Measurements from ENCODE around the gene IKZF1.

Gene IKZF1

DNA sequence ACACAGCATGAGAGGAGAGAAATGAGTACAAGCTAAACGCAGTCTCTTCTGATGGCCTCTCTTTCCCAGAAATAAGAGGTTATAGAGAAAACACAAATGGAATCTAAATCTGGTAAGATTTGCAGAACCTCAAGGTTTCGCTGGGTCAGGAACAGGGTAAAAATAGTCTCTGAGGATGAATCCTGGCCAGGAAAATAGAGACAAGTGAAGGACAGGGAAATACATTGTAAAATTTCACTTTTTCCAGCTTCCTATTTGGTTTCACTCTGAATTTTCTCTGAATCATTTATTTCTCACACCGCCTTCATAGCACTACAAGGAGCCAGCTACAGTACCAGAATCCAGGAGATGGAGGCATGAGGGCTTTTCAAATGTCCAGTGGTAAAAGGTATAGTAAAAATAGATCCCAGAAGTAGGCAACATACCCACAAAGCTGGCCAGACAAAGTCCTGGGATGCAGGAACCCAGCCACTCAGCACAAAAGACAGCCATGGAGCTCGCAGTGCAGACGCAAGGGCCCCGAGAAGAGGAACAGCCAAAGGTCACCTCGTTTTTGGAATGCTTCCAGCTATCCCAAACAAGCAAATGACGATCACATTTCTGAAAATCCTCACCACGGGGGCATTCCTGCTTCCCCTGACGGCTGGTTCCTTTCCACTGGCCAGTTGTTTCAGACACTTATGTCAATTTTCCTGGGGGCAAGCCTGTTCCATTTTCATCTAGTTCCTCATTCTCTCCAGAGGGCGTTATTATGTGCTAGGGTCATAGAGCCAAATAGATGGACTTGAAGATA, 21.5 kb upstream of the IKZF1 start:
- no peaks in the 10 kb centered on the region for H3K9me3 ChIP-seq (ENCODE audit: control insufficient read depth, insufficient read depth, low read length)
- no peak overlapping the region for H3K4me3 ChIP-seq (ENCODE audit: low read length)
- no peaks in the 10 kb centered on the region; the same call in 1 of the 2 replicates for H3K4me1 ChIP-seq (ENCODE audit: control insufficient read depth, insufficient read depth, low read length)
- no peak overlapping the region for H3K27ac ChIP-seq (ENCODE audit: low read length)
- H3K36me3 ChIP-seq (ENCODE audit: control insufficient read depth, insufficient read depth, low read length): no peaks in the 10 kb centered on the region
- no CpG with 5 or more reads among the region's 11 CpGs for WGBS (ENCODE audit: insufficient coverage, insufficient read length)
- H3K27me3 ChIP-seq (ENCODE audit: control insufficient read depth, insufficient read depth, low read length): no peaks in the 10 kb centered on the region
- no peak for DNase-seq (ENCODE audit: low read depth, low spot score)

DNA sequence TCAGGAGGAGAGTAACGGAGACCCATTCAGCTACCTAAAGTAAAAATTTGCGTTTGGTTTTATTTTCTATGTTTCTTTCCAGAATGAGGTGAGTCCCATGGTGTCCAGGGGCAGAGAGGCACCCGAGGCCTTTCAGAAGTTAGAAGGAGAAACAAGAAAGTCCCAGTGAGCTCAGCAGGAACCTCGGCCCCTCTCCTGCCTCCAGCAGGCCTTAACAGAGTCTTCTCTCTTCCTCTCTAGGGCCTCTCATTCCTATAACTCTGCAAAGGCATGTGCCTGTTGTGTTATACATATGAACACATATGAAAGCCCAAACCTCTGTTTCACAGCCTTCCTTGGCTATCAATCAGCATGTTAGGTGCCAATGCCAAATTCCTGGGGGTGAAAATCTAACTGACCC, 20.8 kb upstream of the IKZF1 start:
- H3K27me3 ChIP-seq (ENCODE audit: control insufficient read depth, insufficient read depth, low read length): no peaks in the 10 kb centered on the region
- no peak overlapping the region for H3K4me3 ChIP-seq (ENCODE audit: low read length)
- no peak overlapping the region for H3K27ac ChIP-seq (ENCODE audit: low read length)
- H3K9me3 ChIP-seq (ENCODE audit: control insufficient read depth, insufficient read depth, low read length): no peaks in the 10 kb centered on the region
- no peaks in the 10 kb centered on the region; the same call in 1 of the 2 replicates for H3K4me1 ChIP-seq (ENCODE audit: control insufficient read depth, insufficient read depth, low read length)
- no peaks in the 10 kb centered on the region for H3K36me3 ChIP-seq (ENCODE audit: control insufficient read depth, insufficient read depth, low read length)
- no peak for DNase-seq (ENCODE audit: low read depth, low spot score)
- WGBS (ENCODE audit: insufficient coverage, insufficient read length): no CpG with 5 or more reads among the region's 4 CpGs

DNA sequence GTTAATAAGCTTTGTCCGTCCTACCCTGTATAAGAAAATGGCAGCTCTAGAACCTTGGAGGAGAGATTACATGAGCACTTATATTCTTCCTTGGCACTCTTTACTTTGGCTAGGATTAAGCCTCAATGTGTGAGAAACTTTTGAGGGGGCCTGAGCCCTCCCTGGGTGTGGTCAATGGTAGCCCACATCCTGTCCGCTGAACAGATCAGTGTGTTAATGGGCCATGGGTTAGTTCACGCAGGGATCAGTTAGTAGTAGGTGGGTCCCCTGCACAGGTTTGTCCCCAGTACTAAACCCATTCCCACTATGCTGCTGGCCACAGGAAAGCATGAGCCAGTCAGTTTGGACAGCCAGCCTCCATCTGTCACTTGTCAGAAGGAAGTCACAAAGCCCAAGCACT, 20.2 kb upstream of the IKZF1 start:
- WGBS (ENCODE audit: insufficient coverage, insufficient read length): no CpG with 5 or more reads among the region's 3 CpGs
- H3K27ac ChIP-seq (ENCODE audit: low read length): no peak overlapping the region
- no peaks in the 10 kb centered on the region; the same call in 1 of the 2 replicates for H3K4me1 ChIP-seq (ENCODE audit: control insufficient read depth, insufficient read depth, low read length)
- H3K36me3 ChIP-seq (ENCODE audit: control insufficient read depth, insufficient read depth, low read length): no peaks in the 10 kb centered on the region
- H3K4me3 ChIP-seq (ENCODE audit: low read length): no peak overlapping the region
- no peaks in the 10 kb centered on the region for H3K9me3 ChIP-seq (ENCODE audit: control insufficient read depth, insufficient read depth, low read length)
- no peaks in the 10 kb centered on the region for H3K27me3 ChIP-seq (ENCODE audit: control insufficient read depth, insufficient read depth, low read length)
- no peak for DNase-seq (ENCODE audit: low read depth, low spot score)

DNA sequence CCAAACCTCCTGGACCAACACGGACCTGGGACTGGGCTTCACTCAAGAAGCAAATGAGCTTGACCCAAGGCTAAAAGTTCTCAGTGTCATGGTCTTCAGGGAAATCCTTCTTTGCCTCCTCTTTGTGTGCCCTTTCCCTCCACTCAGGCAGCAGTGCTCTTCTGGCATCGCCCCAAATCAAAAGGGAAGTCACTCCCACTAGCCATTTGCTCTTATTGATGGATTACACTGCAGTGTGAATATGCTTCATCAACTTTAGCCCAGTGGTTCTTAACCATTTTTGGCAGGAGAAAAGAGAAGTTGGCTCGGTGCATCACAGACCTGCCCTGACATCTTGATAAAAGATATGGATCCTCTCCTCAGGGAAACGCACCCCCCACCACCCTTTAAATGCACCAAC, 19.2 kb upstream of the IKZF1 start:
- Histone ChIP-seq H3K27me3 (ENCODE audit: control insufficient read depth, insufficient read depth, low read length) (no peaks in the 10 kb centered on the region), H3K4me3 (ENCODE audit: low read length) (no peak overlapping the region), H3K27ac (ENCODE audit: low read length) (no peak overlapping the region), H3K9me3 (ENCODE audit: control insufficient read depth, insufficient read depth, low read length) (no peaks in the 10 kb centered on the region), H3K4me1 (ENCODE audit: control insufficient read depth, insufficient read depth, low read length) (no peaks in the 10 kb centered on the region; the same call in 1 of the 2 replicates), H3K36me3 (ENCODE audit: control insufficient read depth, insufficient read depth, low read length) (no peaks in the 10 kb centered on the region)
- no peak for DNase-seq (ENCODE audit: low read depth, low spot score)
- WGBS (ENCODE audit: insufficient coverage, insufficient read length): no CpG with 5 or more reads among the region's 4 CpGs

DNA sequence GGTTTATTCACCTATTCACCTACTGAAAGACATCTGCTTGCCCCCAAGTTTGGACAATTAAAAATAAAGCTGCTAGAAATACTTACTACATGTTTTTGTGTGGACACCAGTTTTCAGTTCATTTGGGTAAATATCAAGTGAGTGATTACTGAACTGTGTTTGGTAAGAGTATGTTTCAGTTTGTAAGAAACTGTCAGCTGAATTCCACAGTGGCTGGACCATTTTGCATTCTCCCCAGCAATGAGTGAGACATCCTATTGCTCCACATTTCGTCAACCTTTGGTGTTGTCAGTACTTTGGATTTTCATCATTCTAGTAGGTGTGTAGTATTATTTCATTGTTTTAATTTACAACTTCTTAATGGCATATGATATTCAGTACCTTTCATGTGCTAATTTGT, 17.4 kb upstream of the IKZF1 start:
- Histone ChIP-seq H3K36me3 (ENCODE audit: control insufficient read depth, insufficient read depth, low read length) (no peaks in the 10 kb centered on the region), H3K27me3 (ENCODE audit: control insufficient read depth, insufficient read depth, low read length) (no peaks in the 10 kb centered on the region), H3K9me3 (ENCODE audit: control insufficient read depth, insufficient read depth, low read length) (no peaks in the 10 kb centered on the region), H3K4me3 (ENCODE audit: low read length) (no peak overlapping the region), H3K4me1 (ENCODE audit: control insufficient read depth, insufficient read depth, low read length) (no peaks in the 10 kb centered on the region), H3K27ac (ENCODE audit: low read length) (no peak overlapping the region)
- no CpG with 5 or more reads among the region's 1 CpG for WGBS (ENCODE audit: insufficient coverage, insufficient read length)
- no peak for DNase-seq (ENCODE audit: low read depth, low spot score)

DNA sequence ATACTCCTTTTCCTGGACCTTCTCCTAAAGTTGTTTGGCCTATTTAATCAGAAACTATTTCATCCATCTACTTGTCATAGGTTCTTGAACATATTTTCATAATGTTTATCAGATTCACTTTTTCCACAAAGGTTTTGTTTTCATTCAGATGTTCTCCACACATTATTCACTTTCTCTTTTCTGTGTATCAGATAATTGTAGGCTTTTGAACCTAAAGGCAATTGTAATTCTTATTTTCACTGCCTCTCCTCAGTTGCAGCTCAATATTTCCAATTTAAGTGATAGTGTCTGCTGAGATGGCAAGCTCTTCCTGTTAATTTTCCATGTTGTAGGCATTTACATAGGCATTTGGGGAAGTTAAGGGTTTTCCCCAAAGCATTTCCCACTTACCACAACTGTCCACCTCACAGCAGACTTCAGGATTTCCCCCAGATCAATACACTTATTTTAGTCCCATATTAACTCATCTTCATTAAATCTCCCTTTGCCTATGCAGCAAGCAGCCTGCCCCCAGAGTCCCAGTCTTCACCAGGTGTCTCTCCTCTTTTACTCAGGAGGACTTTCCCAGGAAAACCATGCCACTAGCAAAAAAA, 12.3 kb upstream of the IKZF1 start:
- Histone ChIP-seq H3K4me3 (ENCODE audit: low read length) (no peak overlapping the region), H3K36me3 (ENCODE audit: control insufficient read depth, insufficient read depth, low read length) (no peaks in the 10 kb centered on the region), H3K4me1 (ENCODE audit: control insufficient read depth, insufficient read depth, low read length) (no peaks in the 10 kb centered on the region), H3K27me3 (ENCODE audit: control insufficient read depth, insufficient read depth, low read length) (no peaks in the 10 kb centered on the region), H3K27ac (ENCODE audit: low read length) (no peak overlapping the region), H3K9me3 (ENCODE audit: control insufficient read depth, insufficient read depth, low read length) (no peaks in the 10 kb centered on the region)
- no peak for DNase-seq (ENCODE audit: low read depth, low spot score)

DNA sequence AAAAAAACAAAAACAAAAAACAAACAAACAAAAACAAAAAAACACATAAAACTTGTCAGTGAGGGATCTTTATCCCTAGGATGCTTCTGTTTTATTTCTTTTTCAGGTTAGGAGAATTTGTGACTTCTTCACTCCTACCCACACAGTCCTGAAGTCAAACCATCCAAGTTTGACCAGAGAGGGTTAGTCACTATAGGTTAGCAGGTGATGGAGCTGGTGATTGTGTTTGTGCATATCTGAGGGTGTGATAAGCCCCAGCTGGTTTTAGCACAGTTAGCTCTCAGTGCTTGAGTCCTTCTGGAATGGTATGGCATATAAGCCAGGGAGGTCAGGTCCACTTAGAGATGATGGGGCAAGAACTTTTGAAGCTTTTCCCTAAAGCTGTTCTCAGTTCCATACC, 11.8 kb upstream of the IKZF1 start:
- no peaks in the 10 kb centered on the region for H3K4me1 ChIP-seq (ENCODE audit: control insufficient read depth, insufficient read depth, low read length)
- no peaks in the 10 kb centered on the region for H3K27me3 ChIP-seq (ENCODE audit: control insufficient read depth, insufficient read depth, low read length)
- H3K9me3 ChIP-seq (ENCODE audit: control insufficient read depth, insufficient read depth, low read length): no peaks in the 10 kb centered on the region
- H3K4me3 ChIP-seq (ENCODE audit: low read length): no peak overlapping the region
- H3K27ac ChIP-seq (ENCODE audit: low read length): no peak overlapping the region
- no peaks in the 10 kb centered on the region for H3K36me3 ChIP-seq (ENCODE audit: control insufficient read depth, insufficient read depth, low read length)
- DNase-seq (ENCODE audit: low read depth, low spot score): no peak

DNA sequence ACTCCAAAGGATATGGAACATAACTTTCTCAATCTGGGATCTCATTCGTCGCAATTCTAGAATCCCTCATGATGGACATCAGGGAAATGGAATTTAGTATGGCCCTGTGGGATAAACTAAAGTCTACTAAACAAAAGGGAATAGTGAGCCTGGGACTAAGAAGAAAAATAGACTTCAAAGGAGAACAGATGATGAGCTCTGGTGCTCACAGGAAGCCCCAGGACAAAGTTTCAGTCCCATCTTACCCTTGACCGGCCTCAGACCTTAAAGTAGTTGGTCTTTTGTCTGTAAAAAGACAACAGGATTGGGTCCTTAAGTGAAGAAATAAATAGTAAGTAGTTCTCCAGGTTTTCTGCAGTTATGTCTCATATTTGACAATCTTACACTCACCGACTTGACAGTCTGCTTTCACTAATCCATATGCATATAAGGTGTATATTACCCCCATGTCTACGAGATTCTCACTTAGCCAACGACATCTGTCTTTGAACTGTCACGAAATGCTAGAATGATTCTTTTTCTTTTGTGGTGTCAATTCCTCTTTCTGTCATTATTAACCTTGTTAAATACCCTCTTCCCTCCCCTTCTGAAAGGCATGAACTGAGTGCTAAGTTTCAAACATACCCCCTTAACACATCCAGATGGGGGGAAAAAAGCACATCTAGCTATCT, 10.9 kb upstream of the IKZF1 start:
- no CpG with 5 or more reads among the region's 7 CpGs for WGBS (ENCODE audit: insufficient coverage, insufficient read length)
- no peaks in the 10 kb centered on the region for H3K9me3 ChIP-seq (ENCODE audit: control insufficient read depth, insufficient read depth, low read length)

DNA sequence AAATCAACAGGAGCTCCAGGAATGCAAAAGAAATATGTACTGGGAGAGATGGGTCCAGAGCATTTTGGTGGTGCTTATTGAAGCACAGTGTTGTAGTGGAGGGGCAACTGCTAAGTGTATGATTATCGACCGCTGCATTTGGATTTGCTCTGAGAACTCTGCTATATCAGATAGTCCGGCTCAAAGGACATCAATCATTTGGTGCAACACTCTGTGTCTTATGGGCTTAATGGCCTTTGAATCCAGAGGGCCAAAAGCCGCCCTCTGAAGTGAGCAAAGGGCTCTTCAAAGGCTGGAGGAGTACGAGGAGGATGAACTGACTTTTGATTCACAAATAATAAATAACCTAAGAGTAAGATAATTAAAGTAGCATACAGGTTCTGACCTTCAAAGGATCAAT, 9.4 kb upstream of the IKZF1 start:
- Histone ChIP-seq H3K36me3 (ENCODE audit: control insufficient read depth, insufficient read depth, low read length) (no peaks in the 10 kb centered on the region), H3K4me3 (ENCODE audit: low read length) (no peak overlapping the region), H3K27me3 (ENCODE audit: control insufficient read depth, insufficient read depth, low read length) (no peaks in the 10 kb centered on the region), H3K4me1 (ENCODE audit: control insufficient read depth, insufficient read depth, low read length) (no peaks in the 10 kb centered on the region), H3K9me3 (ENCODE audit: control insufficient read depth, insufficient read depth, low read length) (no peaks in the 10 kb centered on the region), H3K27ac (ENCODE audit: low read length) (no peak overlapping the region)
- DNase-seq (ENCODE audit: low read depth, low spot score): no peak
- WGBS (ENCODE audit: insufficient coverage, insufficient read length): no CpG with 5 or more reads among the region's 5 CpGs

More for the DNA sequence above, 10.9 kb upstream of the IKZF1 start:
- no peaks in the 10 kb centered on the region for H3K4me1 ChIP-seq (ENCODE audit: control insufficient read depth, insufficient read depth, low read length)
- no peak for DNase-seq (ENCODE audit: low read depth, low spot score)
- no peaks in the 10 kb centered on the region for H3K36me3 ChIP-seq (ENCODE audit: control insufficient read depth, insufficient read depth, low read length)
- no peaks in the 10 kb centered on the region for H3K27me3 ChIP-seq (ENCODE audit: control insufficient read depth, insufficient read depth, low read length)
- no peak overlapping the region for H3K27ac ChIP-seq (ENCODE audit: low read length)
- no peak overlapping the region for H3K4me3 ChIP-seq (ENCODE audit: low read length)

DNA sequence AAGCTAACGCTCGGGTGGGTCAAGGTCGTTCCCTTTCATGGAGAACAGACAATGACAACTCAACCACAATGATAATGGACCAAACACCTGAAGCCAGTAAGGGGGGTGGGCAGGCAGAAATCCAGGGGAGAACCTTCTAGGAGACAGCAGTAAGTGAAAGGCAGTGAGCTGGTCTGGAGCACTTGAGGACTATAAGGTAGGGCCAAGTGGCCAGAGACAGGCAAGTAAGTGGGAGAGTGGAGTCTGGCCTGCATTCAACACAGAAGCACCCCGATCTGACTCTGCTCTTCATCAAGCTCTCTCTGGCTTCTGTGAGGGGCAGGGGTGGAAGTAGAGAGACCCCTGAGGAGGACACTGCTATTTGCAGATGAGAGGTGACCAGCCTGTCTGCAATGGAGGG, 7.7 kb upstream of the IKZF1 start:
- no peaks in the 10 kb centered on the region for H3K9me3 ChIP-seq (ENCODE audit: control insufficient read depth, insufficient read depth, low read length)
- no peak overlapping the region for H3K27ac ChIP-seq (ENCODE audit: low read length)
- WGBS (ENCODE audit: insufficient coverage, insufficient read length): no CpG with 5 or more reads among the region's 4 CpGs
- H3K4me1 ChIP-seq (ENCODE audit: control insufficient read depth, insufficient read depth, low read length): no peaks in the 10 kb centered on the region
- no peak for DNase-seq (ENCODE audit: low read depth, low spot score)
- H3K27me3 ChIP-seq (ENCODE audit: control insufficient read depth, insufficient read depth, low read length): no peaks in the 10 kb centered on the region
- H3K4me3 ChIP-seq (ENCODE audit: low read length): no peak overlapping the region
- no peaks in the 10 kb centered on the region for H3K36me3 ChIP-seq (ENCODE audit: control insufficient read depth, insufficient read depth, low read length)
